HepG2 (cell line): Measurements from ENCODE around the gene TPCN2. TPM values are rescaled to one million over a fixed set of nuclear protein-coding genes. Genes with fewer than 3 reads are reported as not detected.
A peak's percentile ranks its signal among the peaks of the same experiment; 100 is the strongest.

Experiments used
- ATAC-seq: fragments of 200-7000 bp; cut with Tn5 transposase; 3 replicates; pipeline ENCODE4 v1.9.1; 2020; ENCODE audit warnings: mild to moderate bottlenecking, moderate library complexity
- BruUV-seq: library from RNA; stranded (reverse); fragments of 400-500 nt; replicated peaks from 2 replicates; lab custom pipeline; 2021; lab: Mats Ljungman, UMichigan
- CTCF ChIA-PET: fragments of 300-600 bp; formaldehyde crosslinking; extraction: SDS; loops from one replicate; lab custom pipeline; 2021; ENCODE audit warnings: low total read pairs, inconsistent platforms, low intra/inter-chr PET ratio; lab: Yijun Ruan, JAX
- POLR2A ChIA-PET: fragments of 350-600 bp; sonication (Branson Sonifier 250); formaldehyde crosslinking; loops from one replicate; lab custom pipeline; 2020; ENCODE audit warnings: antibody characterized with exemption, inconsistent platforms; lab: Yijun Ruan, JAX
- DNase-seq: peaks from one replicate; pipeline ENCODE4 v3.0.0-alpha.2; 2015; ENCODE audit warnings: low spot score
- FAIRE-seq: peaks from 3 replicates; lab custom pipeline; 2011; peaks lifted over from hg19 to GRCh38; lab: Jason Lieb, UNC
- H2AFZ ChIP-seq: one replicate; pipeline ENCODE4 v1.6.1; 2011; ENCODE audit warnings: low read length, inconsistent platforms
- H3K27ac ChIP-seq: fragments of 300-600 bp; 3 replicates; pipeline ENCODE4 v1.8.0; 2011; ENCODE audit warnings: mixed run types, mild to moderate bottlenecking, mixed read lengths, low read length, inconsistent platforms; ENCODE audit not compliant: insufficient read depth; ENCODE audit errors: extremely low read length
- H3K27me3 ChIP-seq, 2 experiments: fragments of 200-600 bp in 1 of 2; 2 replicates in 1 of 2; 3 replicates in 1 of 2; pipeline versions ENCODE4 v1.6.0 to v1.8.0; 2011; ENCODE audit warnings: low read length in 2 of 2, mild to moderate bottlenecking in 2 of 2, moderate library complexity in 2 of 2, inconsistent platforms in 1 of 2; ENCODE audit not compliant: insufficient read depth in 2 of 2, control insufficient read depth in 1 of 2
- H3K36me3 ChIP-seq, 2 experiments: fragments of 200-600 bp in 1 of 2; replicated peaks in 1 of 2; 2 replicates in 1 of 2; 3 replicates in 1 of 2; pipeline versions ENCODE4 v1.5.1 to v1.8.0; 2011; ENCODE audit warnings: low read length in 2 of 2, inconsistent platforms in 1 of 2; ENCODE audit not compliant: insufficient read depth in 2 of 2, control insufficient read depth in 1 of 2
- H3K4me1 ChIP-seq: 2 replicates; pipeline ENCODE4 v1.5.1; 2012; ENCODE audit warnings: low read length, inconsistent platforms; ENCODE audit not compliant: insufficient read depth
- H3K4me2 ChIP-seq: 2 replicates; pipeline ENCODE4 v1.6.0; 2011; ENCODE audit warnings: low read depth, low read length, inconsistent platforms
- H3K4me3 ChIP-seq, 3 experiments: fragments of 200-600 bp in 1 of 3; sonication (generic), shearing (Covaris generic) in 1 of 3; replicated peaks in 1 of 3; 2 replicates each; pipeline ENCODE4 v1.5.1; 2011 to 2016; ENCODE audit warnings: low read length in 3 of 3, inconsistent platforms in 2 of 3, low read depth in 2 of 3, mild to moderate bottlenecking in 2 of 3, control low read depth in 1 of 3, mixed read lengths in 1 of 3; ENCODE audit not compliant: insufficient read depth in 1 of 3
- H3K79me2 ChIP-seq: one replicate; pipeline ENCODE4 v1.6.1; 2011; ENCODE audit warnings: low read length, inconsistent platforms; ENCODE audit not compliant: insufficient read depth
- H3K9ac ChIP-seq: 2 replicates; pipeline ENCODE4 v1.6.0; 2011; ENCODE audit warnings: mild to moderate bottlenecking, low read depth, low read length, inconsistent platforms; ENCODE audit not compliant: insufficient read depth
- H3K9me3 ChIP-seq: 2 replicates; pipeline ENCODE4 v1.5.1; 2012; ENCODE audit warnings: mild to moderate bottlenecking, low read length
- H4K20me1 ChIP-seq: 2 replicates; pipeline ENCODE4 v1.6.0; 2011; ENCODE audit warnings: inconsistent platforms, mild to moderate bottlenecking, low read length, moderate library complexity; ENCODE audit not compliant: insufficient read depth
- ADNP ChIP-seq: sonication (generic); formaldehyde crosslinking; IDR thresholded peaks from 2 replicates; pipeline ENCODE4 v1.4.0; 2020; ENCODE audit warnings: missing genetic modification reagents
- FOXA3 ChIP-seq: IDR thresholded peaks from 2 replicates; pipeline ENCODE4 v1.6.1; 2016; ENCODE audit warnings: missing genetic modification reagents, missing compliant biosample characterization
- HNF4A ChIP-seq: sonication (generic); formaldehyde crosslinking; IDR thresholded peaks from 2 replicates; pipeline ENCODE4 v1.4.0; 2020; ENCODE audit warnings: missing genetic modification reagents
- MEIS2 ChIP-seq: sonication (generic); formaldehyde crosslinking; IDR thresholded peaks from 2 replicates; pipeline ENCODE4 v1.9.0; 2021; ENCODE audit warnings: mild to moderate bottlenecking, missing genetic modification reagents
- MYC ChIP-seq: sonication (generic); formaldehyde crosslinking; IDR thresholded peaks from 2 replicates; pipeline ENCODE4 v1.9.0; 2021; ENCODE audit warnings: missing genetic modification reagents, borderline replicate concordance
- TBP ChIP-seq: sonication (generic); formaldehyde crosslinking; IDR thresholded peaks from 2 replicates; pipeline ENCODE4 v1.5.0; 2020; ENCODE audit warnings: missing genetic modification reagents
- ZBTB7A ChIP-seq: sonication (generic); formaldehyde crosslinking; IDR thresholded peaks from 2 replicates; pipeline ENCODE4 v1.8.0; 2022; ENCODE audit warnings: mild to moderate bottlenecking, missing genetic modification reagents
- ZFP90 ChIP-seq: sonication (generic); formaldehyde crosslinking; IDR thresholded peaks from 2 replicates; pipeline ENCODE4 v1.8.0; 2022; ENCODE audit warnings: missing genetic modification reagents, mild to moderate bottlenecking, inconsistent platforms, borderline replicate concordance
- ZMAT3 ChIP-seq: sonication (generic); formaldehyde crosslinking; conservative IDR thresholded peaks from 2 replicates; pipeline ENCODE4 v1.7.0; 2021; ENCODE audit warnings: missing genetic modification reagents
- ZNF253 ChIP-seq: sonication (generic); formaldehyde crosslinking; IDR thresholded peaks from 2 replicates; pipeline ENCODE4 v1.8.0; 2022; ENCODE audit warnings: mild to moderate bottlenecking, missing genetic modification reagents, borderline replicate concordance
- ZNF263 ChIP-seq: sonication (generic); formaldehyde crosslinking; IDR thresholded peaks from 2 replicates; pipeline ENCODE4 v1.4.0; 2020; ENCODE audit warnings: missing genetic modification reagents
- ZNF619 ChIP-seq: sonication (generic); formaldehyde crosslinking; IDR thresholded peaks from 2 replicates; pipeline ENCODE4 v1.4.0; 2020; ENCODE audit warnings: mild to moderate bottlenecking, missing genetic modification reagents
- ZNF747 ChIP-seq: sonication (generic); formaldehyde crosslinking; IDR thresholded peaks from 2 replicates; pipeline ENCODE4 v1.8.1; 2023; ENCODE audit warnings: missing genetic modification reagents, mild to moderate bottlenecking, borderline replicate concordance
- ZNF816 ChIP-seq: sonication (generic); formaldehyde crosslinking; IDR thresholded peaks from 2 replicates; pipeline ENCODE4 v1.8.0; 2022; ENCODE audit warnings: missing genetic modification reagents, mild to moderate bottlenecking, borderline replicate concordance
- WGBS: methylation state at CpG from one replicate; pipeline ENCODE4 v1.1.6; 2017; ENCODE audit warnings: low lambda C conversion rate; 5-methylcytosine and 5-hydroxymethylcytosine counted together
- in situ Hi-C: cut with HindIII; loops from 2 replicates; pipeline ENCODE4 v1.10.0; 2017; ENCODE audit warnings: low pct_unique_long_range_greater_than_20kb; ENCODE audit not compliant: extremely low pct_ligation_motif_present
- intact Hi-C: fragments of 100-400 bp; cut with micrococcal nuclease; formaldehyde crosslinking; loops from one replicate; pipeline ENCODE4 v1.10.0; 2022; ENCODE audit not compliant: unreplicated experiment
- polyA plus RNA-seq, 8 experiments: library from polyadenylated mRNA; depleted of rRNA in 3 of 8; stranded (reverse) in 7 of 8; unstranded in 1 of 8; fragments of >200 nt; fragmentation: Illumina TruSeq in 4 of 8; extraction: Trizol in 4 of 8; gene quantifications; 2 replicates each; pipeline versions ENCODE4 v1.2.1 to v1.2.3, GENCODE V29; 2011 to 2016; ENCODE audit warnings: low read depth in 4 of 8, missing spikeins in 1 of 8, mixed read lengths in 1 of 8; ENCODE audit not compliant: insufficient read depth in 1 of 8
- total RNA-seq, 5 experiments: library from RNA; depleted of rRNA; stranded (reverse); fragments of >200 nt; fragmentation: Illumina TruSeq; extraction: Trizol; gene quantifications; 2 replicates each; pipeline ENCODE4 v1.2.3, GENCODE V29; 2016; ENCODE audit warnings: low read depth in 1 of 5
- TF ChIP-seq, protein P1 (sequence below): IDR thresholded peaks from 2 replicates; pipeline ENCODE4 v1.6.1; 2016; ENCODE audit warnings: low read depth, borderline replicate concordance
- TF ChIP-seq, protein P2 (sequence below): sonication (generic); formaldehyde crosslinking; IDR thresholded peaks from 2 replicates; pipeline ENCODE4 v1.4.0; 2020; ENCODE audit warnings: missing genetic modification reagents
- TF ChIP-seq, protein P3 (sequence below): sonication (generic); formaldehyde crosslinking; IDR thresholded peaks from 2 replicates; pipeline ENCODE4 v1.4.0; 2020; ENCODE audit warnings: missing genetic modification reagents, low read depth, mild to moderate bottlenecking, borderline replicate concordance

Gene TPCN2
- total and polyA plus RNA-seq, 2 of the 13 experiments (the other 11 are each of a cell fraction or from before 2014, with no cell fraction given) = 5.6 to 5.9 TPM

DNA sequence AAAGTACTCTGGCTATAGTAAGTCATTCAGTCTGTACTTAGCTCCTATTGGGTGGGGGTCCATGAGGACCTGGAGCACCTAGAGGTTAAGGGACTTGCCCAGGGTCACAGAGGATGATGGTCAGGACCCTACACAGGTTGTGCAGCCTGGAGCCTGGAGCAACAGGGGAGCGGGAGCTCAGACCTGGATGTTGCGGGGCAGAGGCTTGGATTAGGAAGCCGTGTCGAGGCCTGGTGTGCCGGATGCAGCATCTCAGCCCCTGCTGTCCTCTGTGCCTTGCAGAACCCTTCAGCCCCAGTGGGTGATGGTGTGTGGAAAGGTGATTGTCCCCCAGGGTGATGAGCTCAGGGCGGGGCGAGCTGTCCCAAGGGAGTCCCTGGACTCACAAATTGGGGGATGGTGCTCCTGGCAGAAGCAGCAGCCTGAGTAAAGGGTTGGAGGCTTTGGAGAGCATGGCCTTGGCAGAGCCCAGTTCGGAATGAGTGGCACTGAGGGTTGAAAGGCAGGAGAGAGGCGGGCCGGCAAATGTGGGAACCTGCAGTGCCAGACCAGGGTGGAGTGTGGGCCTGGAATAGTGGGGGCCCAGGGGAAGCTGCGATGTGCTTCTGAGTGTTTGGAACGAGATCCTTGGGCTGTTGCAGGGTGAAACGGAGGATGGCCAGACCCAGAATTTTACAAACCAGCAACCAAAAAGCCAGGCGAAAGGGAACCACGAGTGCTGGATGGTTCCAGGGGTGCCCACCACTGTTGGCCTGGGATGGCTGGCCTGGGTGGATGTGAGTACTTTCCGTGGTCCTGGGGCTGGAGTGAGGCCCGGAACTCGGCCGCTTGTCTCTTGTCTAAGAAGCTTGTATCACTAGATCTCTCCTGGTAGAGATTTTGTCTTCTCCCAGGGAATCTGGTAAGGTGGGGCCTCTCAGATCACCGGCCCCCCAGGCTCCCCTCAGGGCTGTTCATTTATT, 2.9 kb downstream of the TPCN2 start:
- intact Hi-C loops = no loop called here
- CTCF ChIA-PET = no interaction called here
- 94% methylated on average over 16 of the region's 20 CpGs for WGBS
- no peak for ATAC-seq
- POLR2A ChIA-PET = no interaction called here
- no peak overlapping the region for H2AFZ ChIP-seq
- H3K9me3 ChIP-seq = no peaks in the 10 kb centered on the region
- H3K4me3 ChIP-seq = 0 out of 6 replicates have a peak overlapping the region, but pooled peaks of 2 of the 3 experiments have one; percentile 14 to 97
- peaks cover 9% of the 10 kb centered on the region for H3K79me2 ChIP-seq
- no peak for DNase-seq
- peak overlapping the region; percentile 88 for H3K4me2 ChIP-seq
- H3K27ac ChIP-seq = no peak overlapping the region
- TF ChIP-seq, protein P1, sequence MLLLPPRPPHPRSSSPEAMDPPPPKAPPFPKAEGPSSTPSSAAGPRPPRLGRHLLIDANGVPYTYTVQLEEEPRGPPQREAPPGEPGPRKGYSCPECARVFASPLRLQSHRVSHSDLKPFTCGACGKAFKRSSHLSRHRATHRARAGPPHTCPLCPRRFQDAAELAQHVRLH (CRISPR knock-in tag) = no peak
- TF ChIP-seq HNF4A (CRISPR knock-in tag) = 0 out of 2 replicates have a peak, but pooled peaks have one; percentile 1
- TF ChIP-seq TBP (CRISPR knock-in tag) = no peak
- TF ChIP-seq, protein P2, sequence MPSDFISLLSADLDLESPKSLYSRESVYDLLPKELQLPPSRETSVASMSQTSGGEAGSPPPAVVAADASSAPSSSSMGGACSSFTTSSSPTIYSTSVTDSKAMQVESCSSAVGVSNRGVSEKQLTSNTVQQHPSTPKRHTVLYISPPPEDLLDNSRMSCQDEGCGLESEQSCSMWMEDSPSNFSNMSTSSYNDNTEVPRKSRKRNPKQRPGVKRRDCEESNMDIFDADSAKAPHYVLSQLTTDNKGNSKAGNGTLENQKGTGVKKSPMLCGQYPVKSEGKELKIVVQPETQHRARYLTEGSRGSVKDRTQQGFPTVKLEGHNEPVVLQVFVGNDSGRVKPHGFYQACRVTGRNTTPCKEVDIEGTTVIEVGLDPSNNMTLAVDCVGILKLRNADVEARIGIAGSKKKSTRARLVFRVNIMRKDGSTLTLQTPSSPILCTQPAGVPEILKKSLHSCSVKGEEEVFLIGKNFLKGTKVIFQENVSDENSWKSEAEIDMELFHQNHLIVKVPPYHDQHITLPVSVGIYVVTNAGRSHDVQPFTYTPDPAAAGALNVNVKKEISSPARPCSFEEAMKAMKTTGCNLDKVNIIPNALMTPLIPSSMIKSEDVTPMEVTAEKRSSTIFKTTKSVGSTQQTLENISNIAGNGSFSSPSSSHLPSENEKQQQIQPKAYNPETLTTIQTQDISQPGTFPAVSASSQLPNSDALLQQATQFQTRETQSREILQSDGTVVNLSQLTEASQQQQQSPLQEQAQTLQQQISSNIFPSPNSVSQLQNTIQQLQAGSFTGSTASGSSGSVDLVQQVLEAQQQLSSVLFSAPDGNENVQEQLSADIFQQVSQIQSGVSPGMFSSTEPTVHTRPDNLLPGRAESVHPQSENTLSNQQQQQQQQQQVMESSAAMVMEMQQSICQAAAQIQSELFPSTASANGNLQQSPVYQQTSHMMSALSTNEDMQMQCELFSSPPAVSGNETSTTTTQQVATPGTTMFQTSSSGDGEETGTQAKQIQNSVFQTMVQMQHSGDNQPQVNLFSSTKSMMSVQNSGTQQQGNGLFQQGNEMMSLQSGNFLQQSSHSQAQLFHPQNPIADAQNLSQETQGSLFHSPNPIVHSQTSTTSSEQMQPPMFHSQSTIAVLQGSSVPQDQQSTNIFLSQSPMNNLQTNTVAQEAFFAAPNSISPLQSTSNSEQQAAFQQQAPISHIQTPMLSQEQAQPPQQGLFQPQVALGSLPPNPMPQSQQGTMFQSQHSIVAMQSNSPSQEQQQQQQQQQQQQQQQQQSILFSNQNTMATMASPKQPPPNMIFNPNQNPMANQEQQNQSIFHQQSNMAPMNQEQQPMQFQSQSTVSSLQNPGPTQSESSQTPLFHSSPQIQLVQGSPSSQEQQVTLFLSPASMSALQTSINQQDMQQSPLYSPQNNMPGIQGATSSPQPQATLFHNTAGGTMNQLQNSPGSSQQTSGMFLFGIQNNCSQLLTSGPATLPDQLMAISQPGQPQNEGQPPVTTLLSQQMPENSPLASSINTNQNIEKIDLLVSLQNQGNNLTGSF (CRISPR knock-in tag) = no peak
- TF ChIP-seq, protein P3, sequence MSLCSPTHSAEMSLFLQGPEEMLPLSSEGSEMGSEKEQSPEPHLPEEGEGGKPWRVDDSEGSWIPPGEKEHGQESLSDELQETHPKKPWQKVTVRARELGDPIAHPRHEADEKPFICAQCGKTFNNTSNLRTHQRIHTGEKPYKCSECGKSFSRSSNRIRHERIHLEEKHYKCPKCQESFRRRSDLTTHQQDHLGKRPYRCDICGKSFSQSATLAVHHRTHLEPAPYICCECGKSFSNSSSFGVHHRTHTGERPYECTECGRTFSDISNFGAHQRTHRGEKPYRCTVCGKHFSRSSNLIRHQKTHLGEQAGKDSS (CRISPR knock-in tag) = no peak
- TF ChIP-seq ZNF619 (CRISPR knock-in tag) = no peak
- peak; percentile 7; the same call in 1 of the 2 replicates for TF ChIP-seq ZBTB7A (CRISPR knock-in tag)
- no peak for TF ChIP-seq ZNF747 (CRISPR knock-in tag)
- TF ChIP-seq ZMAT3 (CRISPR knock-in tag) = no peak
- no peak for TF ChIP-seq ZFP90 (CRISPR knock-in tag)
- TF ChIP-seq MYC (CRISPR knock-in tag) = no peak
- TF ChIP-seq ZNF253 (CRISPR knock-in tag) = no peak
- peak; percentile 31; the same call in 1 of the 2 replicates for TF ChIP-seq MEIS2 (CRISPR knock-in tag)
- no peak for TF ChIP-seq ADNP (CRISPR knock-in tag)
- peak; percentile 47; the same call in 1 of the 2 replicates for TF ChIP-seq ZNF263 (CRISPR knock-in tag)
- TF ChIP-seq FOXA3 (CRISPR knock-in tag) = no peak
- TF ChIP-seq ZNF816 (CRISPR knock-in tag) = no peak
- in situ Hi-C loops = no loop called here
- H4K20me1 ChIP-seq = 0 out of 2 replicates have a peak, but pooled peaks cover 3% of the 10 kb centered on the region
- H3K27me3 ChIP-seq = no peaks in the 10 kb centered on the region
- peak overlapping the region; percentile 37; the same call in 1 of the 2 replicates for H3K9ac ChIP-seq
- BruUV-seq = no TSS peak
- no peak for FAIRE-seq
- H3K36me3 ChIP-seq = peaks cover 4 to 6% of the 10 kb centered on the region in 2 experiments; a peak in 3 of 5 replicates
- H3K4me1 ChIP-seq = peaks cover 55% of the 10 kb centered on the region
